GM21367 (cell line): ENCODE measurements around the gene HCFC1.

Experiments used
- ATAC-seq: cut with Tn5 transposase; IDR thresholded peaks from one replicate; pipeline ENCODE4 v1.9.1; 2021; ENCODE audit not compliant: unreplicated experiment

HCFC1 gene

DNA sequence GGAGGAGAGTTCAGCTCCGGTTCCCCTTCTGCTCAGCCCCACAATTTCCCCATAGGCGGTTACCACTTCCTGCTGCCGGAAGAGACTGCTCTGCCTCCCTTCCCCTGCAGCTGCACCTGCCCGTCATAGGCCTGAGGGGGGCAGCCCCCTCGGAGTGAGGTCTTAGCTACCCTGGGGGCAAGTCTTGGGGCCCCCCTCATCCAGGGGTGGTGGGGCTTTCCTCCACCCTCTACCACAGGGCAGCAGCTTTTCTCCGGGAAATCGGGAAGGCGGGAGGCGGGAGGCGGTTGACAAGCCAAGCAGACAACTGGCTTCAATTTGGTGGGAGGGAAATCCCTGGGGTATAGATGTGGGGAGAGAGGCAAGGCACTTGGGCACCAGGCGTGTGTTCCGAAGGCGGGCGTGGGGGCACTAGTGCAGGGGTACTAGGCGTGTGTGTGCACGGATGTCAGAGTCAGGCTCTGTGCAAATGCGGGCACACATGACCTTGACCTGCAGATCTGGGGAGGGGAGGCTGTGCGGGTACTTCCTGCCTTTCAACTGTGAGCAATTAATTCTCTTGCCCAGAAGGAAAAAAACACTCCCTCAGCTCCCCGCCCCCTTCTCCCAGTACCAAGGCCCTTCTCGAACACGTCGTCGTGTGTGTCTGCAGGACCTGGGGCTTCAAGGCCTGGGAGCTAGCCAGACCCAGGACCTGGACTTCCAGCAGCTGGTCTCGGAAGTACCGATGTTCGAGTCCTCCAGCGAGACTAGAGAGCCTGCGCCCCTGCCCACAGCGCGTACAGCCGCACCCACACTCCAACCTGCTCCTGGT, 44.6 kb downstream of the HCFC1 start:
- peak; percentile 34 for ATAC-seq

DNA sequence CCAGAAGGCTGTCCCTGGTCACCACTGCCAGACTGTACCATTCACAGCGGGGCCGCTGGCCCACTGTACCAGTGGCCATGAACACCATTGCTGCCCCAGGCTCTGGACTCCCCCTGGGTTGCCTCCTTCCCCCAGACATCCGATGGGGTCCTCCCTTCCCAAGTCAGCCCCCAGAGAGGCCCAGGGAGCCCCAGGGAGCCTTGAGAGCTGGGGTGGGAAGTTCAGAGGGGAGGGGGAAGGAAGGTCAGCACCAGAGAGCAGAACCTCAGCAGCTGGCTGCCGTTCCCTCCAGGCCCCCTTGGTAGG, 45.1 kb downstream of the HCFC1 start:
- no peak for ATAC-seq

DNA sequence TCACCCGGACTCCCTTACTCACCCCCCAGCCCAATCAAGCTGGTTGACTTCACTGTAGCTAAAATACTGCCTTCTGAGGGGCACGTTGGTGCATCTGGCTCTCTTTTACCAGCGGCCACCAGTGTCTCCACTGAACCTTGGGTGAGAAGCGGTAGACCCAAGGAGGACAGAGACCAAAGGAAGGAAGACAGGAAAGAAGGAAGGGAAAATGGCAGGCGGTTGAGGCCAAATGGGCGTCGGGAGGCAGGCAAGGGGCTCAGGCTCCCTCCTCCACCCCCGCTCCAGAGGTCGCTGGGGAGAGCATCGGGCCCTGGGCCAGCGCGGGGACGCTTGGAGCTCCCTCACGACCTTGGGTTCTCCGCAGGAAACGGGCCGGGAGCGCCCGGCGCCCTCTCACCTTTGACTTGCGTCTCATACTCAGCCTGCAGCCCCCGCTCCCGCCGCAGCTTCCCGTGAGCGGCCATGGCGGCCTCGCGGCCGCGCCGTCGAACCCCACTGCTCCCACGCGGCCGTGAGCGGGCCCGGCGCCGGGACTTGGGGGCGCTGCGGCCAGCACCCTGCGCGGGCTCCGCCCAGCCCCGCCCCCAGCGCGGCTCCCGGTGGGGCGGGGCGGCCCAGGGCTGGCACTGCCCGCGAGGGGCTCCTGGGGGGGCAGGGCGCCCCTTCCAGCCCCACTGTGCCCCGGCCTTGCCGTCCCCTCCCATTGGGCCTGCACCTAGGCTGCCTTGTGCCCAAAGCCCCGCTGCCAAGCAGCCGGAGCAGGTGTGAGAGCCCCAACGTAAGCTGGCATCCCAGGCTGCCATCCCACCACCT, 45.7 kb downstream of the HCFC1 start, which contains the start of gene ARHGAP4:
TSS of gene ARHGAP4 (minus strand) at position 526 of the 813 bp plus-strand sequence. CDS start at position 464, 62 bp downstream.
- no peak for ATAC-seq

DNA sequence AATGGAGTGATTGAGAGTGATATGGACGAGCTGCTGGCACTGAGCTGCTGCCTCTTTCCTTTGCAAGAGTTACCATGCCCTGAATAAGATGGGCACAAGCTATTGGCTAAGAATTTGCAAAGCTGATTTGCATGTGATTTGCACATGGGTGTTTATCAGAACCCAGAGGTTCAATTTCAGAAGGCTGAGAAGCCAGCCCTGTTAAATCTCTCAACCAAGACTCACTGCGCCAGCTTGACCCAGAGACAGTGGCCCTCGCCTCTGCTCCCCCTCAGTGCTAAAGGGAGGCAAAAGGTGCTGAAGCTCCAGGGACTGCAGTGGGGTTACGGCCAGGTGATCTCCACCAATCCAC, 46.3 kb downstream of the HCFC1 start:
- no peak for ATAC-seq

DNA sequence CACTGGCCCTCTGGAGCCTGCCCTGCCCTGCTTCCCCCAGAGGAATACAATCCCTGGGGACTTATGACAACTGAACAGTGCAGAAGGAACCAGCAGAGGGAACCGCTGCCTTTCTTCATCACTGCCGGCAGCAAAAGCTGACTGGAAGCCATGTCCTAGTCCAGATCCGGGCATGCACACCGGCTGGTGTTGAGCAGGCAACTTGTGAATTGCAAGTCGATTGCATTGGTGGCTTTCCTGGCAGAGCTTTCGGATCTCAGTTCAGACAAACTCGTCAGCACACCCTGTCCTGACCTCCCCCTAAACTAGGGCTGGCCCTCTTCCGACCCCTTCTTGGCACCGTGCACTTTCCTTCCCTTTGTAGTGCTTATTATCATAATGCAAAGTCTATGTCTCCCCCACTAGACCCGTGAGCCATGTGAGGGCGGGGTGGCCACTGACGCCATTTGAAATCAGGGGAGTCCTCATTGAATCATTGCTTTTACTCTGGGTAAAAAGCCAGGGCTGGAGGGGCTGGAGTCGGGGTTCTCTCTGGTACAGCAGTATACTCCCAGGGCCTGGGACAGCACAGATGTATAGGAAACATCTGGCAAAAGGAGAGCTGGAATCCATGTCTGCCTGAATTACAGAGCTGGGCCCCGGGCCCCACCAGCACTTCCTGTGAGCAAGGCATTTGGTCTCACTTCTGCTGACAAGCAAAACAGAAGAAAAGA, 47.3 kb downstream of the HCFC1 start:
- ATAC-seq: no peak

DNA sequence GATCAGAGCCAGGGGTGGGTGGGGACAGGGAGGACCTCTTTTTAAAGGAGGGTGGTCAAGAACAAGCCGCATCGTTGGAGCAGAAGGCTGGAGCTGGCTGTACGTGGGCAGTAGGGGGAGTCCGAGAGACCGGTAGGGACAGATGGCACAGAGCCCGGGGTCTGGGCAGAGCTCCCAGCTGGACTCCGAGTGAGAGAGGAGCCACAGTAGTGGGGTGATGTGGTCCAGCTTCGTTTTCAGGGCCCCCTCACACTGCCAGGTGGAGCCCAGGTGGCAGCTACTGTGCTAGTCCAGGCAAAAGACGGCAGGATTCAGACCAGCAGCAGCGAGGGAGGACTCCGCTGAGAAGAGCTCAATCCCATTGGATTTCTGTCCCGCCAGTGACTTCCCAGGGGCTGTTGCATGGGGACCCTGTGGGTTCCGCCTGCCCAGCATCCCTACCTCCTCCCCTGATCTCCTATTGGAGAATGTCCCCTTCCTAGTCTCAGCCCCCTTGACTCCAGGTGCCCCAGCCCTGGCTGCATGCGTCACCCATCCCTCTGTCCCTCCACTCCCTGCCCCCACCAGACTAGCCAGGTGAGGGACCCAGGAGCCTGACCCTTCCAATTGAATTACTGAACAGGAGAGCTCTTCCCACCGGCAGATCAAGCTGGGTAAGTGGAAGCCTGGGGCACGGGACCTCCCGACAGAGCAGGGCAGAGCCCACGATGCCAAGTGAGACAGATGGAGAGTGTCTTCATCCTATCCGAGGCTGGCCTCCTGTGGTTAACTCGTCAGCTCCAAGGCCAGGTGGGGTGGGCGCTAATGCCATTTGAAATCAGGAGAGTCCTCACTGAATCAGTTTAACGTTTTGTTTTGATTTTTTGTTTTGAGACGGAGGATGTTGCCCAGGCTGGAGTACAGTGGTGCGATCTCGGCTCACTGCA, 48.4 kb downstream of the HCFC1 start:
- ATAC-seq: no peak

DNA sequence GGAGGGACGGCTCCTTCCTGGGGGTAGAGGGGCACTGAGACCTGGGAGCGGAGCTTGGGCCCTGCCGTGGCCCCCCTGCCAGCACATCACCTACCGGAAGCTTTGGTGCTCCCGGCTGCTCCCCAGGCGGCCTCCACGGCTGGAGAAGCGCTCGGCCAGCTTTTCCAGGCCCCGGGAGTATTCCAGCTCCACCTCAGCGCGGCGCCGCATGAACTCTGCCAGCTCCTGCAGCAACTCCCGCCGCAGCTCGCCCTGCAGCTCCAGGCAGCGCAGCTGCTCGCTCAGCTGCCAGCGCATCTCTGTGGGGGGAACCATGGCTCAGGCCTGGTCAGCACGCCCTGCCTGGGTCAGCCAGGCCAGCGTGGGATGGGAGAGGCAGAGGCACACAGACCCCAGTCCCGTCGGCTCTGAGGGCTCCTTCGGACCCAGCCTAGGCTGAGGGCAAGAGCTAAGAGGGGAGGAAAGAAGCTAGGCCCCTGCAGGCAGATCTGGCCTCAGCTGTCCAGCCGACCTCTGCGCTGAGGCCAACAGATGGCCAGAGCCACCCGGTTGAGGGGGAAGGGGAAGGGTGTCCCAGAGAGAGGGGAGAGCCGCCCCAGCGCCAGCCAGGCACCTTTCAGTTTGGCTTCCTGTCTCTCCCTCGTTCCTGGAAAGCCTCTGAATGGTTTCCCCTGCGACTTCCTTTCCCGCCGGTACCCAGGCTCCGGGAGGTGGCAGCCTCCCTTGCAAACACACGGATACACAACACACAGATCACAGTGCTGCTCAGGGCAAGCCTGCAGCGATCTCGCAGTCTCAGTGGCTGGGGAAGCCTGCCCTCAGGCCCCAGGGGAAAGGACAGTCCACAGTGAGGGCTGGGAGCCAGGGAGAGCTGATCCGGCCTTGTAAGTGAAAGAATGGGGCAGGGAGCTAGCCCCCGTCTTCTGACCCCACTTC, 49.8 kb downstream of the HCFC1 start:
- no peak for ATAC-seq

DNA sequence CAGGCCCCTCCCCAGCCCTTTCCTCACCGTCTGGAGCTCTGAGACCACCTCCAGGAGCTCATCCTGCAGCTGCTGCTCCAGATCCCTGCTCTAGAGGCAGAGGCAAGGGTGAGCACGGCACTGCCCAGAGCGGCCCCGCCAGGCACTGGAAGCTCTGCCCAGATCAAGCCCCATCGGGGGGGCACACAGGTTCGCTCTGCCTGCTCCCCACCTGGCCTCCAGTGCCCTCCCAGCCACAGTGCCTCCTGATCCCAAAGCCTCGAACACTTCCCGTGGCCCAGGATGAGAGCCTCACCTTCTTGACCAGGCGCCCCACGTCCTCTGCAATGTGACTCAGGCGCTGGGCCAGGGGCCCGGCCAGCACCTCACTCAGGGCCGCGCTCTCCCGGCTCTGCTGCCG, 50.5 kb downstream of the HCFC1 start:
- ATAC-seq: no peak

DNA sequence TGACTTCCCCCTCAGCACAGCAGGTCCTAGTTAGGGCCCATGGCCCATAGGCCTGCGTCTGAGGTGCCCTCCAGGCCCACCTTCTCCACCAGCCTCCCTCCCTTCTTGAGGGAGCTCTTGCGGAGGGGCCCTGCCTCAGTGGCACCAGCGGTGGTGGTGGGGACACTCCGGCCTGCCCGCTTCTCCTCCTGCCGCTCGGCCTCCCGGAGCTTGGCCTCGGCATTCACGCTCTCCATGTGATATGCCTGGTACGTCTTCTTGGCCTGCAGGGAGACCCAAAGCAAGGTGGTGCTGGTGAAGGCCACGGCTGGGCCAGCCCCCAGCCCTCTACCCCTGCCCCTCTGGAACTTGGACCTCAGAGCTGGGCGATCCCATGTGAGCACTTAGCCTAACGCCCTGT, 51.1 kb downstream of the HCFC1 start:
- no peak for ATAC-seq

DNA sequence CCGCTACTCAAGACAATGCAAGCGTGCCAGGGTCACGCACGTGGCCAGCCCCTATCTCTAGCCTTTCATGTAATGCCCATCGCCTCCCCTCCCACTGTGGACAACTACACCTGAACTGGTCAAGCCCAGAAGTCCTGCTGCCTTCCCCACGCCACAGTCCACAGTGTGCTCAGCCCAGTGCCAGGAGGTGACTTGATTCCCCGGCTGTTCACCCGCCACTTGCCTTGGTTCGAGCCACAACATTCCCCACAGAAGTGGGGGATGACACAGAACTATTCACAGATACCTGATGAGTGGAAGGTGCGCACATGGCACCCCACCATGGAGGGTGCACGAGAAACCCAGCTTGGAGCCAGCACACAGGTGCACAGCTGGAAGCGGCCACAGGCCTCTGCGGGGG, 52.3 kb downstream of the HCFC1 start:
- no peak for ATAC-seq

DNA sequence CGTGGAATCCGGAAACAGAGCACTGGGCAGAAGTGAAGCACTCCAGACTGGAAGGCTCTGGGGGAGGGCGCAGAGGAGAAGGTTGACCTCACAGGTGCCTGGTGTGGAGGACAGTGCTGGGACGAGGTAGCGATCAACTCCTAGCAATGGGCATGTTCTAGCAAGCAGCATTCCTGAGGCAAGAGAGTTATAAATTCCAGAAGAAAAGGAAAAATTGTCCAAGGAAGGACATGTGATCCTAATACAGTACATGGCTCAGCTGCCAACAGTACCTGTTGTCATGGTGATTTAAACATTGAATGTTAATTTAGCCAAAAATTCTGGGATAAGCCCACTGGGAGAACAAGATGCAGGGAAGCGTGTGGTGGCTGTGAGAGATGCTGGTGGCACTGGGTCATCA, 53.7 kb downstream of the HCFC1 start:
- ATAC-seq: no peak

DNA sequence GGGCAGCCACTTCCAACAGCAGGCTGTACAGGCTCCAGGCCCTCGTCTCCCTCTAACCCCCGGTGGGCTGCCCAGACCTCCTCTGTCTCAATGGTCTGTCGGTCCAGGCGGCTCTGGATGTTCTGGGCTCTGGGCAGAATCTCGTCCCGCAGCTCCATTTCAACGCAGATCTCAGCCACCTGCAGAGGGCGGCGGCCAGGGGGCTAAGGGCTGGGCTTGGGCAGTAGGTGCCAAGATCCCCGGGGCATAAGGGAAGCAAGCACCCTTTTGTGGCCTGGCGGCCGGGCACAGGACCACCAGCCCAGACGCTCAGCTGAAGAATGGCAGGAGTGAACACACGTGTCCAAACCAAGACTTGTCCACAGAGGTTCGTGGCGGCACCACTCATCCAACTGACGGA, 57.9 kb downstream of the HCFC1 start:
- no peak for ATAC-seq

DNA sequence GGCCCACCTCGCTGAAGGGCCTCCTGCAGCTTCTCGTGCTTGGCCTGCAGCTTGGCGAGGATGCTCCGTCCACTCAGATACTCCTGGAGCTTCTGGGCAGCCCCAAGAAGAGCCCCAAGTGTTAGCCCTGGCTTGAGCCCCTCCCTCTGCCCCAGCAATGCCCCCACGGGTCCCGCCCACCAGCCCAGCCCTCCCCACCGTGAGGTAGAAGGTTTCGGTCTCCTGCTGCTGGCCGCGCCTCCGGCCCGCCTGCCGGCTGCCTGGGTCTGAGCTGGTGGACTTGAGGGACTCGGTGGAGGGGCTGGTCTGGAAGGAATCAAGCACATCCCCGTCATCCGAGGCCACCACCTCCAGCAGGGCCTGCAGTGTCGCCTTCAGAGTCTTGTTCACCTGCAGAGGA, 58.4 kb downstream of the HCFC1 start:
- no peak for ATAC-seq

DNA sequence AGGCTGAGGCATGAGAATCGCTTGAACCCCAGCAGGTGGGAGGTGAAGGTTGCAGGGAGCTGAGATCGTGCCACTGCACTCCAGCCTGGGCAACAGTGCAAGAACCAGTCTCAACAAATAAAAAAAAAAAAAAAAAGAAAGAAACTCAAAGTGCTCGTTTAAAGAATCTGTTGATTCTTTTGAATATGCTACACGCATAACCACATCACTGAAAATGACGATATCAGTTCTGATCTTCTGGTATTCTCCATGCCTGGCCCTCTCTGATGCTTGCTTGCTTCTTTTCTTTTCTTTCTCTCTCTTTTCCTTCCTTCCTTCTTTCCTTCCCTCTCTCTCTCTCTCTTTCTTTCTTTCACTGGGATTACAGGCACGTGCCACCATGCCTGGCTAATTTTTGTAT, 59.8 kb downstream of the HCFC1 start:
- no peak for ATAC-seq

DNA sequence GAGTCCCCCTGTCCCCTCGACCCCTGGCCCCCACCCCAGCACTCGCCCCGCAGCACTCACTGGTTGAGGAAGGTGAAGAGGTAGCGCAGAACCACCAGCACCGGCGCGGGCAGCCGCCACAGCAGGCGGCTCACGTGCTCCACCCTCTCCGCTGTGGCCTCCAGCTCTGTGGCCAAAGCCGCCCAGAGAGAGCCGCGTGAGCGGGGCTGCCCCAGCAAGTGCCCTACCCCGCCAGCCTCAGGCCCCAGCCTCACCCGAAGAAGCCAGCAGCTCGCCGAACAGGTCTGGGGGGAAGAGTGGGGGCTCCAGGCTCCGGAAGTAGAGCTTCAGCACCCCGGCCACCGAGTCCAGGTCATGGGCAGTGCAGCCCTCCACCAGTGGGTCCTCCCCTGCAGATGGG, 61.2 kb downstream of the HCFC1 start:
- ATAC-seq: no peak

DNA sequence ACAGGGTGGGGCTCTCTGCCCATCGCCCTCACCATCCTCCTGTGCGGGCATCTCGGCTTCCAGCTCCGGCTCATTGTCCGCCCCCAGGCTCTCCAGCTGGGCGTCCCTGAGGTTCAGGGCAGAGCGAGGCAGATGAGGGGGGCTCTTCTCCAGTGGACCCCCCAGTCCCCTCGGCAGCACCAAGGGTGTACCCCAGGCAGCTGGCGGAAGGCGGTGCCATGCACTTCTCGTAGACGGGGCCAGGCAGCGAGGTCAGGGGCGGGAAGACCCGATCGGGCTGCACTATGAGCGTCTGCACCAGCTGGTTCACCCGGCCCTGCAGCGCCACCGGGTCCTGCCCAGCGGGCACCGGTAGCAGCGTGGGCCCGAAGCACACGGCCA, 61.6 kb downstream of the HCFC1 start:
- ATAC-seq: no peak

DNA sequence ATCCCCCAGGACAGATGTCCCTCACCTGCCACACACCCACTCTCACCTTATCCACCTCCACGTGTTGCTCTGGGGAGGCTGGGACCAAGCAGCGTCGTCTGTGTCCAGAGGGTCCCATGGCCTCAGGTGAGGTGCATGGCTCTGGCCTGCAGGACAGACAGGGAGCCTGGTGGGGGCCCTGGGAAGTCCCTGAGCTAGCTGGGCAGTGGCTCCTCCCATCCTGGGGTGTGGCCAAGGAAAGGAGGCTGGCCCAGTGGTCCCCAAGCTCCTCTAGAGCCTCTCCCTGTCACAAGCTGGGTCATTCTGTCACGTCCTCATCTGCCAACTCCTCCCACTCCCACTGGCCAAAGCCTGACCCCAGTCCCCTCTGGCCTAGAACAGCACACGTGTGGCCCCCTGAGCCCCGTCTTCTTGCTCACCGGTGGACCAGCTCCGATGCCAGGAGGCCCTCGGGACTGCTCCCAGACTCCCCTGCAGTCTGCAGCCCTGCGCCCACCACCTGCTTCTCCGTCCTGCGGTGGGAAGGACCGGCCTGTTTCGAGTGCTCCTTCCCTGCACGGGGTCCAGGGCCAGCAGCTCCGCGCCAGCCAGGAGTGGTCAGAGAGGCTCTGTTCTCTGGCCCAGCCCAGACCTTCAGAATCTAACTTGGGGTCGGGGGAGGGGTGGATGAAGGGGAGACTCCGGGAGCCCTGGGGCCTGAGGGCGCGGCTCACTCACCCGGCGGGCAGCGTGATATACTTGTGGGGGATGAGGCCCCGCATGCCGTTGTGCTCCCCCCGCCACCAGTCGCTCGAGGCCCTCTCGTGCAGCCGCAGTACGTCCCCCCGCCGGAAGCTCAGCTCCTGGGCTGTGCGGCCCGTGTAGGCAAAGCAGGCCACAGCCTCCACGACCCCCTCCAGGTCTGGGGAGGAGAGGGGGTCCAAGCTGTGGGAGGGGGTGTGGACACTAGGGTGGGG, 62.3 kb downstream of the HCFC1 start:
- ATAC-seq: no peak

DNA sequence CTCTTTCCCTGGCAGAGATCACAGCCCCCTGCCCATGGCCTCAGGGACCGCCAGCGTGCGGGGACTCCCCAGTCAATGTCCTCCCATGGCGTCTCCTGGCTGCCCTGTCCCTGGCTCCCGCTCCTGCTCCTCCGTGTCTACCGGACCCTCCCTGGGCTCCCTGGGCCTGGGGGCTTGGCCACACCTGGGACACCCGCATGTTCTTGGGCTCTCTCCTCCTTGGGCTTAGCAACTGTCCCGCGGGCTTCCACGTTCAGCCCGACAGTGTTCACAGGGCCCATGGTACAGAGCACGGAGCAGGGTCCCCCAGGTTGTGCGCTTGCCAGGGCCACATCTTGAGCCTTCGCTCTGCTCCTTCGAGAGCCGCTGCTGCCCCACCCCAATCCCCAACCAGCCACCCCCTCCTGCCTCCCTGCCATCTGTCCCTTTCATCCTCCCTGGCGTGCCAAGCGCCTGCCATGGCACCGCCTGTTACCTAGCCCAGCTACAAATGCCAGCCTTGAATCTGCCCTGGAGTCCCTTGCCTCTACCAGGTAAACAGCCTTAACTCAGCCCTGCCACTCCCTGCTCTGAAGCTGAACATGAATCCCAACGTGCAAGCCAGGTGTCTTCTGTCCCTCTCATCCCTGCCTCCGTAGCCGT, 63.3 kb downstream of the HCFC1 start:
- no peak for ATAC-seq
